HepG2 (cell line): Measurements from ENCODE around the gene PHKB. TPM values are rescaled to one million over a fixed set of nuclear protein-coding genes. Genes with fewer than 3 reads are reported as not detected.

Experiments
- ATAC-seq: fragments of 200-7000 bp; cut with Tn5 transposase; 3 replicates; pipeline ENCODE4 v1.9.1; 2020; ENCODE audit warnings: mild to moderate bottlenecking, moderate library complexity
- BruUV-seq: library from RNA; stranded (reverse); fragments of 400-500 nt; replicated peaks from 2 replicates; lab custom pipeline; 2021; lab: Mats Ljungman, UMichigan
- CTCF ChIA-PET: fragments of 300-600 bp; formaldehyde crosslinking; extraction: SDS; loops from one replicate; lab custom pipeline; 2021; ENCODE audit warnings: low total read pairs, inconsistent platforms, low intra/inter-chr PET ratio; lab: Yijun Ruan, JAX
- POLR2A ChIA-PET: fragments of 350-600 bp; sonication (Branson Sonifier 250); formaldehyde crosslinking; loops from one replicate; lab custom pipeline; 2020; ENCODE audit warnings: antibody characterized with exemption, inconsistent platforms; lab: Yijun Ruan, JAX
- DNase-seq: peaks from one replicate; pipeline ENCODE4 v3.0.0-alpha.2; 2015; ENCODE audit warnings: low spot score
- FAIRE-seq: peaks from 3 replicates; lab custom pipeline; 2011; peaks lifted over from hg19 to GRCh38; lab: Jason Lieb, UNC
- H2AFZ ChIP-seq: one replicate; pipeline ENCODE4 v1.6.1; 2011; ENCODE audit warnings: low read length, inconsistent platforms
- H3K27ac ChIP-seq: fragments of 300-600 bp; 3 replicates; pipeline ENCODE4 v1.8.0; 2011; ENCODE audit warnings: mixed run types, mild to moderate bottlenecking, mixed read lengths, low read length, inconsistent platforms; ENCODE audit not compliant: insufficient read depth; ENCODE audit errors: extremely low read length
- H3K27me3 ChIP-seq, 2 experiments: fragments of 200-600 bp in 1 of 2; 2 replicates in 1 of 2; 3 replicates in 1 of 2; pipeline versions ENCODE4 v1.6.0 to v1.8.0; 2011; ENCODE audit warnings: low read length in 2 of 2, mild to moderate bottlenecking in 2 of 2, moderate library complexity in 2 of 2, inconsistent platforms in 1 of 2; ENCODE audit not compliant: insufficient read depth in 2 of 2, control insufficient read depth in 1 of 2
- H3K36me3 ChIP-seq, 2 experiments: fragments of 200-600 bp in 1 of 2; replicated peaks in 1 of 2; 2 replicates in 1 of 2; 3 replicates in 1 of 2; pipeline versions ENCODE4 v1.5.1 to v1.8.0; 2011; ENCODE audit warnings: low read length in 2 of 2, inconsistent platforms in 1 of 2; ENCODE audit not compliant: insufficient read depth in 2 of 2, control insufficient read depth in 1 of 2
- H3K4me1 ChIP-seq: 2 replicates; pipeline ENCODE4 v1.5.1; 2012; ENCODE audit warnings: low read length, inconsistent platforms; ENCODE audit not compliant: insufficient read depth
- H3K4me2 ChIP-seq: 2 replicates; pipeline ENCODE4 v1.6.0; 2011; ENCODE audit warnings: low read depth, low read length, inconsistent platforms
- H3K4me3 ChIP-seq, 3 experiments: fragments of 200-600 bp in 1 of 3; sonication (generic), shearing (Covaris generic) in 1 of 3; replicated peaks in 1 of 3; 2 replicates each; pipeline ENCODE4 v1.5.1; 2011 to 2016; ENCODE audit warnings: low read length in 3 of 3, inconsistent platforms in 2 of 3, low read depth in 2 of 3, mild to moderate bottlenecking in 2 of 3, control low read depth in 1 of 3, mixed read lengths in 1 of 3; ENCODE audit not compliant: insufficient read depth in 1 of 3
- H3K79me2 ChIP-seq: one replicate; pipeline ENCODE4 v1.6.1; 2011; ENCODE audit warnings: low read length, inconsistent platforms; ENCODE audit not compliant: insufficient read depth
- H3K9ac ChIP-seq: 2 replicates; pipeline ENCODE4 v1.6.0; 2011; ENCODE audit warnings: mild to moderate bottlenecking, low read depth, low read length, inconsistent platforms; ENCODE audit not compliant: insufficient read depth
- H3K9me3 ChIP-seq: 2 replicates; pipeline ENCODE4 v1.5.1; 2012; ENCODE audit warnings: mild to moderate bottlenecking, low read length
- H4K20me1 ChIP-seq: 2 replicates; pipeline ENCODE4 v1.6.0; 2011; ENCODE audit warnings: inconsistent platforms, mild to moderate bottlenecking, low read length, moderate library complexity; ENCODE audit not compliant: insufficient read depth
- KLF16 ChIP-seq, 2 experiments: sonication (generic) in 1 of 2; formaldehyde crosslinking in 1 of 2; IDR thresholded peaks; 2 replicates each; pipeline versions ENCODE4 v1.6.1 to v1.8.0; 2016 to 2023; ENCODE audit warnings: missing genetic modification reagents in 2 of 2, missing compliant biosample characterization in 1 of 2
- NFATC3 ChIP-seq: sonication (generic); formaldehyde crosslinking; IDR thresholded peaks from 2 replicates; pipeline ENCODE4 v1.5.1; 2020; ENCODE audit warnings: mild to moderate bottlenecking, missing genetic modification reagents
- POLR2A ChIP-seq, 2 experiments: IDR thresholded peaks; 2 replicates each; pipeline ENCODE4 v1.6.1; 2011; ENCODE audit warnings: low read depth in 2 of 2, low read length in 2 of 2, mild to moderate bottlenecking in 1 of 2, moderate library complexity in 1 of 2; ENCODE audit not compliant: insufficient read depth in 1 of 2
- PRPF4 ChIP-seq: fragments of 200-400 bp; formaldehyde crosslinking; IDR thresholded peaks from 2 replicates; pipeline ENCODE4 v1.6.1; 2016; ENCODE audit warnings: low read length, low read depth; ENCODE audit not compliant: poor library complexity, severe bottlenecking
- SRSF9 ChIP-seq: fragments of 200-400 bp; formaldehyde crosslinking; IDR thresholded peaks from 2 replicates; pipeline ENCODE4 v1.6.1; 2018; ENCODE audit warnings: borderline replicate concordance, mild to moderate bottlenecking, low read depth, low read length; ENCODE audit not compliant: insufficient read depth, poor library complexity, severe bottlenecking
- SSRP1 ChIP-seq: IDR thresholded peaks from 2 replicates; pipeline ENCODE4 v1.6.1; 2016; ENCODE audit warnings: control low read depth
- YY1 ChIP-seq: IDR thresholded peaks from 2 replicates; pipeline ENCODE4 v1.6.1; 2011; ENCODE audit warnings: low read length, low read depth, moderate library complexity, mild to moderate bottlenecking; ENCODE audit not compliant: insufficient read depth, insufficient replicate concordance
- ZBTB21 ChIP-seq: sonication (generic); formaldehyde crosslinking; IDR thresholded peaks from 2 replicates; pipeline ENCODE4 v1.4.0; 2020; ENCODE audit warnings: missing genetic modification reagents
- ZNF143 ChIP-seq: sonication (generic); formaldehyde crosslinking; IDR thresholded peaks from 2 replicates; pipeline ENCODE4 v1.4.0; 2020; ENCODE audit warnings: missing genetic modification reagents
- ZNF224 ChIP-seq: sonication (generic); formaldehyde crosslinking; IDR thresholded peaks from 2 replicates; pipeline ENCODE4 v1.5.0; 2020; ENCODE audit warnings: mild to moderate bottlenecking, missing genetic modification reagents
- ZNF24 ChIP-seq: fragments of 450-650 bp; IDR thresholded peaks from 2 replicates; pipeline ENCODE4 v1.6.1; 2017; ENCODE audit warnings: antibody characterized with exemption, mild to moderate bottlenecking
- ZNF335 ChIP-seq: sonication (generic); formaldehyde crosslinking; IDR thresholded peaks from 2 replicates; pipeline ENCODE4 v1.4.0; 2020; ENCODE audit warnings: missing genetic modification reagents
- ZNF33B ChIP-seq: sonication (generic); formaldehyde crosslinking; IDR thresholded peaks from 2 replicates; pipeline ENCODE4 v1.5.1; 2020; ENCODE audit warnings: mild to moderate bottlenecking, missing genetic modification reagents
- ZNF607 ChIP-seq: sonication (generic); formaldehyde crosslinking; IDR thresholded peaks from 2 replicates; pipeline ENCODE4 v1.5.1; 2020; ENCODE audit warnings: missing genetic modification reagents, mild to moderate bottlenecking, borderline replicate concordance
- ZNF75D ChIP-seq: sonication (generic); formaldehyde crosslinking; IDR thresholded peaks from 2 replicates; pipeline ENCODE4 v1.8.1; 2023; ENCODE audit warnings: missing genetic modification reagents, mild to moderate bottlenecking, borderline replicate concordance
- in situ Hi-C: cut with HindIII; loops from 2 replicates; pipeline ENCODE4 v1.10.0; 2017; ENCODE audit warnings: low pct_unique_long_range_greater_than_20kb; ENCODE audit not compliant: extremely low pct_ligation_motif_present
- intact Hi-C: fragments of 100-400 bp; cut with micrococcal nuclease; formaldehyde crosslinking; loops from one replicate; pipeline ENCODE4 v1.10.0; 2022; ENCODE audit not compliant: unreplicated experiment
- polyA plus RNA-seq, 8 experiments: library from polyadenylated mRNA; depleted of rRNA in 3 of 8; stranded (reverse) in 7 of 8; unstranded in 1 of 8; fragments of >200 nt; fragmentation: Illumina TruSeq in 4 of 8; extraction: Trizol in 4 of 8; gene quantifications; 2 replicates each; pipeline versions ENCODE4 v1.2.1 to v1.2.3, GENCODE V29; 2011 to 2016; ENCODE audit warnings: low read depth in 4 of 8, missing spikeins in 1 of 8, mixed read lengths in 1 of 8; ENCODE audit not compliant: insufficient read depth in 1 of 8
- total RNA-seq, 5 experiments: library from RNA; depleted of rRNA; stranded (reverse); fragments of >200 nt; fragmentation: Illumina TruSeq; extraction: Trizol; gene quantifications; 2 replicates each; pipeline ENCODE4 v1.2.3, GENCODE V29; 2016; ENCODE audit warnings: low read depth in 1 of 5
- TF ChIP-seq, protein P1 (sequence below): sonication (generic); formaldehyde crosslinking; IDR thresholded peaks from 2 replicates; pipeline ENCODE4 v1.4.0; 2020; ENCODE audit warnings: mild to moderate bottlenecking, missing genetic modification reagents
- TF ChIP-seq, protein P2 (sequence below): sonication (generic); formaldehyde crosslinking; IDR thresholded peaks from 2 replicates; pipeline ENCODE4 v1.4.0; 2020; ENCODE audit warnings: missing genetic modification reagents, borderline replicate concordance
- TF ChIP-seq, protein P3 (sequence below): sonication (generic); formaldehyde crosslinking; IDR thresholded peaks from 2 replicates; pipeline ENCODE4 v1.4.0; 2020; ENCODE audit warnings: missing genetic modification reagents

Gene PHKB
- total and polyA plus RNA-seq, 2 of the 13 experiments (the other 11 are each of a cell fraction or from before 2014, with no cell fraction given) = 66.0 to 80.8 TPM

DNA sequence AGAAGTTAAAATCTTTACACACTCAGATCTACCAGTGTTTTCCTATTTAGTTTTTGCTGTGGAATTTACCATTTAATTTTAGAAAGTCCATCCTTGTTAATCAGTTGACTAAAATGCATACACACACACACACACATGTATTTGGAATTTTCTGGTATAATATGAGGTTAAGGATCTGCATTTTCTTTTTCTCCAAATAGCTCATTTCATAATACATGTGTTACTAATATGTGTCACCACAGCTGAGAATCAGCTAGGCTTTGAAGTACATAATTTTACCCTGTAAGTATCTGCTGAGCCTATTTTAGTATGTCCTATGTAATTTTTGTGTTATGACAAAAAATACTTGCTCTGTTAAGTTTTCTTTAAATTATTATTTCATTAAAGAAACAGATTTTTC lies 143.2 kb downstream of the PHKB start:
- H3K4me2 ChIP-seq = no peak overlapping the region
- DNase-seq = no peak
- in situ Hi-C loops = no loop called here
- peaks cover 3 to 4% of the 10 kb centered on the region in 2 experiments; a peak in 2 of 5 replicates for H3K36me3 ChIP-seq
- intact Hi-C loops = no loop called here
- POLR2A ChIA-PET = no interaction called here
- no peak for ATAC-seq
- no peak overlapping the region for H3K27ac ChIP-seq
- H3K4me3 ChIP-seq = no peak overlapping the region
- H3K9ac ChIP-seq = no peak overlapping the region
- no TSS peak for BruUV-seq
- H3K27me3 ChIP-seq = no peaks in the 10 kb centered on the region
- H3K79me2 ChIP-seq = no peaks in the 10 kb centered on the region
- no peak overlapping the region for H2AFZ ChIP-seq
- CTCF ChIA-PET = no interaction called here
- no peak for FAIRE-seq
- H4K20me1 ChIP-seq = no peaks in the 10 kb centered on the region
- H3K9me3 ChIP-seq = no peaks in the 10 kb centered on the region
- H3K4me1 ChIP-seq = no peaks in the 10 kb centered on the region
- TF ChIP-seq, protein P1, sequence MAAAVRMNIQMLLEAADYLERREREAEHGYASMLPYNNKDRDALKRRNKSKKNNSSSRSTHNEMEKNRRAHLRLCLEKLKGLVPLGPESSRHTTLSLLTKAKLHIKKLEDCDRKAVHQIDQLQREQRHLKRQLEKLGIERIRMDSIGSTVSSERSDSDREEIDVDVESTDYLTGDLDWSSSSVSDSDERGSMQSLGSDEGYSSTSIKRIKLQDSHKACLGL (CRISPR knock-in tag) = no peak
- TF ChIP-seq SSRP1 (no peak), PRPF4 (no peak), NFATC3 (no peak), ZNF33B (no peak), POLR2A (IDR thresholded peaks at IDR 0.05; ENCODE audit: insufficient read depth in 1 of 2, low read depth in 2 of 2, low read length in 2 of 2) (no peak), SRSF9 (no peak), ZNF24 (no peak), ZNF75D (no peak), KLF16 (CRISPR knock-in tag; IDR thresholded peaks at IDR 0.05) (no peak), ZNF335 (CRISPR knock-in tag) (no peak), YY1 (no peak), ZNF224 (no peak), ZNF607 (CRISPR knock-in tag) (no peak), ZNF143 (CRISPR knock-in tag) (no peak), ZBTB21 (CRISPR knock-in tag) (no peak)
- TF ChIP-seq, protein P2, sequence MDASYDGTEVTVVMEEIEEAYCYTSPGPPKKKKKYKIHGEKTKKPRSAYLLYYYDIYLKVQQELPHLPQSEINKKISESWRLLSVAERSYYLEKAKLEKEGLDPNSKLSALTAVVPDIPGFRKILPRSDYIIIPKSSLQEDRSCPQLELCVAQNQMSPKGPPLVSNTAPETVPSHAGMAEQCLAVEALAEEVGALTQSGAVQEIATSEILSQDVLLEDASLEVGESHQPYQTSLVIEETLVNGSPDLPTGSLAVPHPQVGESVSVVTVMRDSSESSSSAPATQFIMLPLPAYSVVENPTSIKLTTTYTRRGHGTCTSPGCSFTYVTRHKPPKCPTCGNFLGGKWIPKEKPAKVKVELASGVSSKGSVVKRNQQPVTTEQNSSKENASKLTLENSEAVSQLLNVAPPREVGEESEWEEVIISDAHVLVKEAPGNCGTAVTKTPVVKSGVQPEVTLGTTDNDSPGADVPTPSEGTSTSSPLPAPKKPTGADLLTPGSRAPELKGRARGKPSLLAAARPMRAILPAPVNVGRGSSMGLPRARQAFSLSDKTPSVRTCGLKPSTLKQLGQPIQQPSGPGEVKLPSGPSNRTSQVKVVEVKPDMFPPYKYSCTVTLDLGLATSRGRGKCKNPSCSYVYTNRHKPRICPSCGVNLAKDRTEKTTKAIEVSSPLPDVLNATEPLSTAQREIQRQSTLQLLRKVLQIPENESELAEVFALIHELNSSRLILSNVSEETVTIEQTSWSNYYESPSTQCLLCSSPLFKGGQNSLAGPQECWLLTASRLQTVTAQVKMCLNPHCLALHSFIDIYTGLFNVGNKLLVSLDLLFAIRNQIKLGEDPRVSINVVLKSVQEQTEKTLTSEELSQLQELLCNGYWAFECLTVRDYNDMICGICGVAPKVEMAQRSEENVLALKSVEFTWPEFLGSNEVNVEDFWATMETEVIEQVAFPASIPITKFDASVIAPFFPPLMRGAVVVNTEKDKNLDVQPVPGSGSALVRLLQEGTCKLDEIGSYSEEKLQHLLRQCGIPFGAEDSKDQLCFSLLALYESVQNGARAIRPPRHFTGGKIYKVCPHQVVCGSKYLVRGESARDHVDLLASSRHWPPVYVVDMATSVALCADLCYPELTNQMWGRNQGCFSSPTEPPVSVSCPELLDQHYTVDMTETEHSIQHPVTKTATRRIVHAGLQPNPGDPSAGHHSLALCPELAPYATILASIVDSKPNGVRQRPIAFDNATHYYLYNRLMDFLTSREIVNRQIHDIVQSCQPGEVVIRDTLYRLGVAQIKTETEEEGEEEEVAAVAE = no peak
- TF ChIP-seq, protein P3, sequence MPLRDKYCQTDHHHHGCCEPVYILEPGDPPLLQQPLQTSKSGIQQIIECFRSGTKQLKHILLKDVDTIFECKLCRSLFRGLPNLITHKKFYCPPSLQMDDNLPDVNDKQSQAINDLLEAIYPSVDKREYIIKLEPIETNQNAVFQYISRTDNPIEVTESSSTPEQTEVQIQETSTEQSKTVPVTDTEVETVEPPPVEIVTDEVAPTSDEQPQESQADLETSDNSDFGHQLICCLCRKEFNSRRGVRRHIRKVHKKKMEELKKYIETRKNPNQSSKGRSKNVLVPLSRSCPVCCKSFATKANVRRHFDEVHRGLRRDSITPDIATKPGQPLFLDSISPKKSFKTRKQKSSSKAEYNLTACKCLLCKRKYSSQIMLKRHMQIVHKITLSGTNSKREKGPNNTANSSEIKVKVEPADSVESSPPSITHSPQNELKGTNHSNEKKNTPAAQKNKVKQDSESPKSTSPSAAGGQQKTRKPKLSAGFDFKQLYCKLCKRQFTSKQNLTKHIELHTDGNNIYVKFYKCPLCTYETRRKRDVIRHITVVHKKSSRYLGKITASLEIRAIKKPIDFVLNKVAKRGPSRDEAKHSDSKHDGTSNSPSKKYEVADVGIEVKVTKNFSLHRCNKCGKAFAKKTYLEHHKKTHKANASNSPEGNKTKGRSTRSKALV (CRISPR knock-in tag) = no peak
